ENCODE data around the gene TMX4.

Gene TMX4

GRCh38 chr20:8060977-8061376 lies 41.4 kb upstream of the TMX4 start:
- Histone ChIP-seq H3K9me3 (ENCODE audit: insufficient read depth, low read depth, low read length) (no peaks in the 10 kb centered on the region), H3K9me2 (replicated peaks; ENCODE audit: low read depth, low read length) (no peaks in the 10 kb centered on the region), H3K9ac (ENCODE audit: low read depth, low read length, poor library complexity, severe bottlenecking) (no peak overlapping the region), H3F3A (ENCODE audit: low read depth) (no peaks in the 10 kb centered on the region), H3K79me2 (ENCODE audit: insufficient read depth, low read length) (no peaks in the 10 kb centered on the region), H2AFZ (ENCODE audit: low read length) (no peak overlapping the region), H3K4me1 (ENCODE audit: insufficient read depth, low read length, poor library complexity, severe bottlenecking) (no peaks in the 10 kb centered on the region), H3K4me3 (ENCODE audit: low read length, poor library complexity, severe bottlenecking) (no peak overlapping the region), H4K20me1 (ENCODE audit: insufficient read depth, low read length, poor library complexity, severe bottlenecking) (no peaks in the 10 kb centered on the region), H3K27me3 (ENCODE audit: insufficient read depth, low read length, poor library complexity, severe bottlenecking) (no peaks in the 10 kb centered on the region), H3K4me2 (ENCODE audit: low read depth, low read length, poor library complexity, severe bottlenecking) (no peak overlapping the region), H3K36me3 (ENCODE audit: insufficient read depth, low read length) (no peaks in the 10 kb centered on the region)
- TF ChIP-seq, protein P1, sequence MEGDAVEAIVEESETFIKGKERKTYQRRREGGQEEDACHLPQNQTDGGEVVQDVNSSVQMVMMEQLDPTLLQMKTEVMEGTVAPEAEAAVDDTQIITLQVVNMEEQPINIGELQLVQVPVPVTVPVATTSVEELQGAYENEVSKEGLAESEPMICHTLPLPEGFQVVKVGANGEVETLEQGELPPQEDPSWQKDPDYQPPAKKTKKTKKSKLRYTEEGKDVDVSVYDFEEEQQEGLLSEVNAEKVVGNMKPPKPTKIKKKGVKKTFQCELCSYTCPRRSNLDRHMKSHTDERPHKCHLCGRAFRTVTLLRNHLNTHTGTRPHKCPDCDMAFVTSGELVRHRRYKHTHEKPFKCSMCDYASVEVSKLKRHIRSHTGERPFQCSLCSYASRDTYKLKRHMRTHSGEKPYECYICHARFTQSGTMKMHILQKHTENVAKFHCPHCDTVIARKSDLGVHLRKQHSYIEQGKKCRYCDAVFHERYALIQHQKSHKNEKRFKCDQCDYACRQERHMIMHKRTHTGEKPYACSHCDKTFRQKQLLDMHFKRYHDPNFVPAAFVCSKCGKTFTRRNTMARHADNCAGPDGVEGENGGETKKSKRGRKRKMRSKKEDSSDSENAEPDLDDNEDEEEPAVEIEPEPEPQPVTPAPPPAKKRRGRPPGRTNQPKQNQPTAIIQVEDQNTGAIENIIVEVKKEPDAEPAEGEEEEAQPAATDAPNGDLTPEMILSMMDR (conservative IDR thresholded peaks at IDR 0.05; ENCODE audit: low read length), result no peak
- no peak for TF ChIP-seq EZH2phosphoT487 (IDR thresholded peaks at IDR 0.05; ENCODE audit: borderline replicate concordance)

DNA sequence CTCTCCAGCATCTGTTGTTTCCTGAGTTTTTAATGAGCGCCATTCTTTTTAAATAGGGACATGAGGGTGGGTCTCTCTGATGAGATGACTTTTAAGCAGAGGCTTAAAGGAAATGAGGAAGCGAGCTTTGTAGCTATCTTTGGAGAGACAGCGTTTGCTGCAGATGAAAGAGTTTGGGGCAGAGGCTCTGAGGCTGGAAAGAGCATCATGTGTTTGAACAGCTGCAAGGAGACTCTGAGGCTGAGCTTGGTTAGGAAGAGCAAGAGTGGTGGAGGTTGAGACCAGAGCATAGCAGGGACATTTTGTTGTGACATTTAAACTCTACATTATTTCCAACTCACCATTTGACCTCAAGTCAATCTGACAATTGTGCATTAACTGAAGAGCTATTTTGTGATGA lies 38.3 kb upstream of the TMX4 start:
- H3K27me3 ChIP-seq (ENCODE audit: insufficient read depth, low read length, poor library complexity, severe bottlenecking), result no peaks in the 10 kb centered on the region
- H3K4me2 ChIP-seq (ENCODE audit: low read depth, low read length, poor library complexity, severe bottlenecking), result no peak overlapping the region
- H3K79me2 ChIP-seq (ENCODE audit: insufficient read depth, low read length), result no peaks in the 10 kb centered on the region
- H3K4me3 ChIP-seq (ENCODE audit: low read length, poor library complexity, severe bottlenecking), result no peak overlapping the region
- H3K4me1 ChIP-seq (ENCODE audit: insufficient read depth, low read length, poor library complexity, severe bottlenecking), result no peaks in the 10 kb centered on the region
- no peak overlapping the region for H2AFZ ChIP-seq (ENCODE audit: low read length)
- no peak overlapping the region for H3K9ac ChIP-seq (ENCODE audit: low read depth, low read length, poor library complexity, severe bottlenecking)
- no peak for TF ChIP-seq EZH2phosphoT487 (IDR thresholded peaks at IDR 0.05; ENCODE audit: borderline replicate concordance)
- TF ChIP-seq, protein P1 (conservative IDR thresholded peaks at IDR 0.05; ENCODE audit: low read length), result no peak
- H3K9me3 ChIP-seq (ENCODE audit: insufficient read depth, low read depth, low read length), result no peaks in the 10 kb centered on the region
- no peaks in the 10 kb centered on the region for H3F3A ChIP-seq (ENCODE audit: low read depth)
- no peaks in the 10 kb centered on the region for H3K9me2 ChIP-seq (replicated peaks; ENCODE audit: low read depth, low read length)
- H3K36me3 ChIP-seq (ENCODE audit: insufficient read depth, low read length), result no peaks in the 10 kb centered on the region
- H4K20me1 ChIP-seq (ENCODE audit: insufficient read depth, low read length, poor library complexity, severe bottlenecking), result no peaks in the 10 kb centered on the region

DNA sequence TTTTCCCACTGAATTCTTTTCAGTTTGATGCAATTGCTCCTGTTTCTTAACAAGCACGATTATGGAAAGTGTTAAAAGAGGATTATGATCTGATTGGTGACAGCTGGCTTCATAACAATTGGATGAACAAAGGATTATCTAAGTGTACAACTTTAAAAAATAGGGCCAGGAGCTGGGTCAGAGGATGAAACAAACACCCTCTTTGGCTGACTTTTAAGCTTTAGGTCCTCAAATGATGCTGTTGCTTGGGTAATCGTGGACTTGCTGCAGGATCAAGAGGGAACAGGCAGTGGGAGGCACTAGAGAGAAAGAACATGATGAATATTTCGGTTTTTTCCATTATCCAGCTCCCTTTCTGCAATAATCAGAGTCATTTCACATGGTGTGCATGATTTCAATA lies 35.5 kb upstream of the TMX4 start:
- no peaks in the 10 kb centered on the region for H3K36me3 ChIP-seq (ENCODE audit: insufficient read depth, low read length)
- no peaks in the 10 kb centered on the region for H4K20me1 ChIP-seq (ENCODE audit: insufficient read depth, low read length, poor library complexity, severe bottlenecking)
- H3K79me2 ChIP-seq (ENCODE audit: insufficient read depth, low read length), result no peaks in the 10 kb centered on the region
- H3F3A ChIP-seq (ENCODE audit: low read depth), result no peaks in the 10 kb centered on the region
- TF ChIP-seq, protein P1 (conservative IDR thresholded peaks at IDR 0.05; ENCODE audit: low read length), result no peak
- no peak for TF ChIP-seq EZH2phosphoT487 (IDR thresholded peaks at IDR 0.05; ENCODE audit: borderline replicate concordance)
- no peak overlapping the region for H3K9ac ChIP-seq (ENCODE audit: low read depth, low read length, poor library complexity, severe bottlenecking)
- H3K4me2 ChIP-seq (ENCODE audit: low read depth, low read length, poor library complexity, severe bottlenecking), result no peak overlapping the region
- no peak overlapping the region for H3K4me3 ChIP-seq (ENCODE audit: low read length, poor library complexity, severe bottlenecking)
- peaks cover 18% of the 10 kb centered on the region for H3K4me1 ChIP-seq (ENCODE audit: insufficient read depth, low read length, poor library complexity, severe bottlenecking)
- H3K9me2 ChIP-seq (replicated peaks; ENCODE audit: low read depth, low read length), result no peaks in the 10 kb centered on the region
- H3K27me3 ChIP-seq (ENCODE audit: insufficient read depth, low read length, poor library complexity, severe bottlenecking), result no peaks in the 10 kb centered on the region
- no peak overlapping the region for H2AFZ ChIP-seq (ENCODE audit: low read length)
- H3K9me3 ChIP-seq (ENCODE audit: insufficient read depth, low read depth, low read length), result no peaks in the 10 kb centered on the region

Measured in Loucy (cell line).